PC-3 (cell line): ENCODE measurements around the gene ADGRD1. TPM values are rescaled to one million over a fixed set of nuclear protein-coding genes. Genes with fewer than 3 reads are reported as not detected.

ENCODE experiments used
- ATAC-seq: fragments of 200-7000 bp; cut with Tn5 transposase; 2 replicates; pipeline ENCODE4 v1.9.1; 2020; ENCODE audit warnings: mild to moderate bottlenecking, moderate library complexity
- BruUV-seq: library from RNA; stranded (reverse); fragments of 400-500 nt; replicated peaks from 2 replicates; lab custom pipeline; 2021; lab: Mats Ljungman, UMichigan
- CTCF ChIA-PET: fragments of 300-600 bp; sonication (Branson Sonifier 250); formaldehyde crosslinking; loops from one replicate; lab custom pipeline; 2022; ENCODE audit warnings: antibody characterized with exemption; lab: Charles Lee
- POLR2A ChIA-PET: fragments of 300-600 bp; sonication (Branson Sonifier 250); formaldehyde crosslinking; loops from one replicate; lab custom pipeline; 2022; ENCODE audit warnings: antibody characterized with exemption; ENCODE audit not compliant: unreplicated experiment; lab: Charles Lee
- DNase-seq: peaks from one replicate; pipeline ENCODE4 v3.0.0-alpha.2; 2015
- H2AFZ ChIP-seq: fragments of 300-600 bp; sonication (generic); 2 replicates; pipeline ENCODE4 v1.6.0; 2016; ENCODE audit warnings: antibody characterized with exemption, low read length
- H3F3A ChIP-seq: fragments of 300-600 bp; sonication (generic); one replicate; pipeline ENCODE4 v1.6.0; 2017; ENCODE audit warnings: antibody characterized with exemption, low read length, control low read depth, mild to moderate bottlenecking; ENCODE audit not compliant: unreplicated experiment
- H3K27ac ChIP-seq: fragments of 300-600 bp; sonication (generic); 2 replicates; pipeline ENCODE4 v1.5.1; 2016; ENCODE audit warnings: mild to moderate bottlenecking, low read length
- H3K27me3 ChIP-seq: fragments of 300-600 bp; sonication (generic); 2 replicates; pipeline ENCODE4 v1.6.1; 2016; ENCODE audit warnings: low read length, mixed read lengths
- H3K36me3 ChIP-seq: fragments of 300-600 bp; sonication (generic); 2 replicates; pipeline ENCODE4 v1.6.1; 2016; ENCODE audit warnings: low read depth, mixed run types, low read length, mixed read lengths
- H3K4me1 ChIP-seq: fragments of 300-600 bp; sonication (generic); 2 replicates; pipeline ENCODE4 v1.5.1; 2016; ENCODE audit warnings: low read length; ENCODE audit not compliant: insufficient read depth
- H3K4me2 ChIP-seq: fragments of 300-600 bp; sonication (generic); 2 replicates; pipeline ENCODE4 v1.6.0; 2016; ENCODE audit warnings: low read length
- H3K4me3 ChIP-seq: fragments of 300-600 bp; sonication (generic); 2 replicates; pipeline ENCODE4 v1.5.1; 2016; ENCODE audit warnings: mild to moderate bottlenecking, low read length, mixed read lengths
- H3K79me2 ChIP-seq: fragments of 300-600 bp; sonication (generic); 2 replicates; pipeline ENCODE4 v1.6.1; 2017; ENCODE audit warnings: low read length, mixed read lengths
- H3K9ac ChIP-seq: fragments of 300-600 bp; sonication (generic); 2 replicates; pipeline ENCODE4 v1.6.0; 2016; ENCODE audit warnings: mild to moderate bottlenecking, low read length
- H3K9me2 ChIP-seq: fragments of 300-600 bp; sonication (generic); replicated peaks from 2 replicates; pipeline ENCODE4 v1.6.1; 2016; ENCODE audit warnings: mixed run types, low read length, mixed read lengths
- H3K9me3 ChIP-seq: fragments of 300-600 bp; sonication (generic); 2 replicates; pipeline ENCODE4 v1.6.1; 2016; ENCODE audit warnings: low read length, mixed read lengths
- H4K20me1 ChIP-seq: fragments of 300-600 bp; sonication (generic); 2 replicates; pipeline ENCODE4 v1.6.1; 2016; ENCODE audit warnings: low read length, mixed read lengths
- CTCF ChIP-seq: fragments of 300-600 bp; sonication (generic); conservative IDR thresholded peaks from 2 replicates; pipeline ENCODE4 v1.5.1; 2017; ENCODE audit warnings: antibody characterized with exemption, low read depth, mild to moderate bottlenecking, low read length
- EZH2 ChIP-seq: fragments of 300-600 bp; sonication (generic); IDR thresholded peaks from one replicate; pipeline ENCODE4 v1.6.1; 2017; ENCODE audit warnings: antibody characterized with exemption, mild to moderate bottlenecking, low read length; ENCODE audit not compliant: unreplicated experiment
- EZH2phosphoT487 ChIP-seq: fragments of 300-600 bp; sonication (generic); IDR thresholded peaks from 2 replicates; pipeline ENCODE4 v1.6.1; 2018; ENCODE audit warnings: mild to moderate bottlenecking, antibody characterized with exemption, low read length, borderline replicate concordance
- intact Hi-C: fragments of 100-400 bp; cut with micrococcal nuclease; formaldehyde crosslinking; loops from 2 replicates; pipeline ENCODE4 v1.9.0; 2023
- total RNA-seq: library from RNA; depleted of rRNA; stranded (reverse); fragments of >200 nt; gene quantifications from 2 replicates; pipeline ENCODE4 v1.2.3, GENCODE V29; 2014

ADGRD1 gene
- total RNA-seq, 1 experiment from 2014 or later = 0.18 TPM

- Histone ChIP-seq H3K27ac (no peak overlapping the region), H3F3A (no peaks in the 10 kb centered on the region), H3K9ac (no peak overlapping the region), H3K79me2 (no peaks in the 10 kb centered on the region), H3K4me2 (no peak overlapping the region), H4K20me1 (no peaks in the 10 kb centered on the region), H3K27me3 (peaks cover 18% of the 10 kb centered on the region), H3K4me1 (no peaks in the 10 kb centered on the region), H3K36me3 (no peaks in the 10 kb centered on the region), H3K9me3 (no peaks in the 10 kb centered on the region), H3K9me2 (no peaks in the 10 kb centered on the region), H3K4me3 (no peak overlapping the region), H2AFZ (no peak overlapping the region)
- ATAC-seq (no peak), DNase-seq (no peak)
- no peak for TF ChIP-seq EZH2
- intact Hi-C loops = no loop called here
- POLR2A ChIA-PET = no interaction called here
- CTCF ChIA-PET = no interaction called here
- BruUV-seq = no TSS peak
These were observed 210.6 kb downstream of the ADGRD1 start for GRCh38 chr12:131164096-131164872.

- Histone ChIP-seq H3K27ac (no peak overlapping the region), H3K4me2 (no peak overlapping the region), H3K79me2 (no peaks in the 10 kb centered on the region), H3K4me3 (no peak overlapping the region), H3K9me3 (no peaks in the 10 kb centered on the region), H3K4me1 (no peaks in the 10 kb centered on the region), H3K9me2 (no peaks in the 10 kb centered on the region), H3K9ac (no peak overlapping the region), H3F3A (no peaks in the 10 kb centered on the region), H3K27me3 (peaks cover 7% of the 10 kb centered on the region), H3K36me3 (no peaks in the 10 kb centered on the region), H4K20me1 (no peaks in the 10 kb centered on the region), H2AFZ (no peak overlapping the region)
- ATAC-seq = no peak
- no TSS peak for BruUV-seq
- DNase-seq = no peak
- intact Hi-C loops = no loop called here
- POLR2A ChIA-PET = no interaction called here
- CTCF ChIA-PET = no interaction called here
- TF ChIP-seq CTCF (no peak), EZH2phosphoT487 (no peak), EZH2 (no peak)
These were observed 213.0 kb downstream of the ADGRD1 start for GRCh38 chr12:131166717-131167116.

- Histone ChIP-seq H3K4me3 (no peak overlapping the region), H3K79me2 (no peaks in the 10 kb centered on the region), H4K20me1 (no peaks in the 10 kb centered on the region), H3K36me3 (no peaks in the 10 kb centered on the region), H3K9ac (no peak overlapping the region), H3F3A (no peaks in the 10 kb centered on the region), H2AFZ (no peak overlapping the region), H3K9me2 (no peaks in the 10 kb centered on the region), H3K27me3 (peaks cover under 1% of the 10 kb centered on the region), H3K4me2 (no peak overlapping the region), H3K27ac (no peak overlapping the region), H3K9me3 (no peaks in the 10 kb centered on the region), H3K4me1 (no peaks in the 10 kb centered on the region)
- CTCF ChIA-PET = no interaction called here
- no TSS peak for BruUV-seq
- ATAC-seq (no peak), DNase-seq (peak; percentile 15)
- intact Hi-C loops = no loop called here
- POLR2A ChIA-PET = no interaction called here
- TF ChIP-seq EZH2 (no peak), CTCF (no peak), EZH2phosphoT487 (no peak)
These were observed 213.6 kb downstream of the ADGRD1 start for GRCh38 chr12:131167334-131167733.
